ENCODE data around the gene HMMR. TPM values are rescaled to one million over a fixed set of nuclear protein-coding genes. Genes with fewer than 3 reads are reported as not detected.

Gene HMMR
- total RNA-seq, 1 experiment from 2014 or later = 57.6 TPM

GRCh38 chr5:163498886-163499285 is 38.5 kb downstream of the HMMR start:
- intact Hi-C loops (cut with micrococcal nuclease; ENCODE audit: unreplicated experiment) = no loop called here
- H3K4me3 ChIP-seq (ENCODE audit: low read depth, low read length, poor library complexity, severe bottlenecking) = no peak overlapping the region
- H3K36me3 ChIP-seq (ENCODE audit: insufficient read depth, low read length, poor library complexity, severe bottlenecking) = no peaks in the 10 kb centered on the region
- no peaks in the 10 kb centered on the region for H3K4me1 ChIP-seq (ENCODE audit: insufficient read depth, low read length, poor library complexity, severe bottlenecking)
- H3K9me3 ChIP-seq (ENCODE audit: low read depth, low read length, poor library complexity, severe bottlenecking) = no peaks in the 10 kb centered on the region
- POLR2A ChIA-PET (ENCODE audit: low non-redundant PET) = no interaction called here
- no peaks in the 10 kb centered on the region for H3K27me3 ChIP-seq (replicated peaks; ENCODE audit: insufficient read depth, low read depth, low read length, poor library complexity)
- no peak for DNase-seq (ENCODE audit: low spot score)
- no TSS peak for BruUV-seq (replicated peaks)
- no peak for TF ChIP-seq CTCF (conservative IDR thresholded peaks at IDR 0.05; ENCODE audit: low read depth, low read length)
- no peak for TF ChIP-seq EZH2 (IDR thresholded peaks at IDR 0.05; ENCODE audit: borderline replicate concordance, low read depth, low read length, poor library complexity, severe bottlenecking)
- no peak overlapping the region for H3K27ac ChIP-seq (ENCODE audit: low read depth, low read length, poor library complexity, severe bottlenecking)
- CTCF ChIA-PET = no interaction called here

- Histone ChIP-seq H3K27ac (ENCODE audit: low read depth, low read length, poor library complexity, severe bottlenecking) (peak overlapping the region; percentile 93), H3K4me3 (ENCODE audit: low read depth, low read length, poor library complexity, severe bottlenecking) (peak overlapping the region; percentile 84), H3K9me3 (ENCODE audit: low read depth, low read length, poor library complexity, severe bottlenecking) (no peaks in the 10 kb centered on the region), H3K27me3 (replicated peaks; ENCODE audit: insufficient read depth, low read depth, low read length, poor library complexity) (no peaks in the 10 kb centered on the region), H3K36me3 (ENCODE audit: insufficient read depth, low read length, poor library complexity, severe bottlenecking) (no peaks in the 10 kb centered on the region), H3K4me1 (ENCODE audit: insufficient read depth, low read length, poor library complexity, severe bottlenecking) (no peaks in the 10 kb centered on the region)
- BruUV-seq (replicated peaks) = no TSS peak
- intact Hi-C loops (cut with micrococcal nuclease; ENCODE audit: unreplicated experiment) = no loop called here
- POLR2A ChIA-PET (ENCODE audit: low non-redundant PET) = no interaction called here
- DNase-seq (ENCODE audit: low spot score) = no peak
- TF ChIP-seq EZH2 (IDR thresholded peaks at IDR 0.05; ENCODE audit: borderline replicate concordance, low read depth, low read length, poor library complexity, severe bottlenecking) (no peak), CTCF (conservative IDR thresholded peaks at IDR 0.05; ENCODE audit: low read depth, low read length) (no peak)
- CTCF ChIA-PET = no interaction called here
Measured at GRCh38 chr5:163502521-163502920, 42.1 kb downstream of the HMMR start.

- peak overlapping the region; percentile 93 for H3K27ac ChIP-seq (ENCODE audit: low read depth, low read length, poor library complexity, severe bottlenecking)
- intact Hi-C loops (cut with micrococcal nuclease; ENCODE audit: unreplicated experiment) = loop anchor here (2.0 kb wide), 1 partner anchor 43 kb away; the partner anchor contains the start of genes HMMR and NUDCD2
- CTCF ChIA-PET = no interaction called here
- DNase-seq (ENCODE audit: low spot score) = peak; percentile 91
- no peak for TF ChIP-seq EZH2 (IDR thresholded peaks at IDR 0.05; ENCODE audit: borderline replicate concordance, low read depth, low read length, poor library complexity, severe bottlenecking)
- TF ChIP-seq CTCF (conservative IDR thresholded peaks at IDR 0.05; ENCODE audit: low read depth, low read length) = peak; percentile 53
- H3K4me3 ChIP-seq (ENCODE audit: low read depth, low read length, poor library complexity, severe bottlenecking) = peak overlapping the region; percentile 84
- BruUV-seq (replicated peaks) = TSS peak; percentile 36
- H3K4me1 ChIP-seq (ENCODE audit: insufficient read depth, low read length, poor library complexity, severe bottlenecking) = no peaks in the 10 kb centered on the region
- POLR2A ChIA-PET (ENCODE audit: low non-redundant PET) = no interaction called here
- H3K27me3 ChIP-seq (replicated peaks; ENCODE audit: insufficient read depth, low read depth, low read length, poor library complexity) = no peaks in the 10 kb centered on the region
- H3K9me3 ChIP-seq (ENCODE audit: low read depth, low read length, poor library complexity, severe bottlenecking) = no peaks in the 10 kb centered on the region
- H3K36me3 ChIP-seq (ENCODE audit: insufficient read depth, low read length, poor library complexity, severe bottlenecking) = no peaks in the 10 kb centered on the region
Measured at GRCh38 chr5:163503106-163504078, 43.0 kb downstream of the HMMR start.
